IMR-90 (cell line): ENCODE data around the gene AFAP1L2.

ENCODE experiments used
- BHLHE40 ChIP-seq: fragments of 150-350 bp; IDR thresholded peaks from 2 replicates; pipeline ENCODE4 v1.6.1; 2016; ENCODE audit warnings: mild to moderate bottlenecking, low read depth, low read length
- CEBPB ChIP-seq: IDR thresholded peaks from 2 replicates; pipeline ENCODE4 v1.6.1; 2012; ENCODE audit warnings: low read depth, low read length, improper control_type of control experiment
- CHD1 ChIP-seq: IDR thresholded peaks from 2 replicates; pipeline ENCODE4 v1.6.1; 2012; ENCODE audit warnings: low read depth, low read length, improper control_type of control experiment
- FOS ChIP-seq: fragments of 150-350 bp; IDR thresholded peaks from 2 replicates; pipeline ENCODE4 v1.6.1; 2016; ENCODE audit warnings: low read depth, low read length
- MXI1 ChIP-seq: IDR thresholded peaks from 2 replicates; pipeline ENCODE4 v1.6.1; 2012; ENCODE audit warnings: low read depth, mild to moderate bottlenecking, low read length, moderate library complexity, borderline replicate concordance
- POLR2A ChIP-seq: IDR thresholded peaks from 2 replicates; pipeline ENCODE4 v1.6.1; 2012; ENCODE audit warnings: mild to moderate bottlenecking, low read depth, low read length
- RFX5 ChIP-seq: IDR thresholded peaks from 2 replicates; pipeline ENCODE4 v1.8.0; 2012; ENCODE audit warnings: low read depth, mild to moderate bottlenecking, low read length, moderate library complexity
- TF ChIP-seq, protein P1 (sequence below): conservative IDR thresholded peaks from 2 replicates; pipeline ENCODE4 v1.5.1; 2012; ENCODE audit warnings: mild to moderate bottlenecking, low read depth, low read length, improper control_type of control experiment

- TF ChIP-seq, protein P1, sequence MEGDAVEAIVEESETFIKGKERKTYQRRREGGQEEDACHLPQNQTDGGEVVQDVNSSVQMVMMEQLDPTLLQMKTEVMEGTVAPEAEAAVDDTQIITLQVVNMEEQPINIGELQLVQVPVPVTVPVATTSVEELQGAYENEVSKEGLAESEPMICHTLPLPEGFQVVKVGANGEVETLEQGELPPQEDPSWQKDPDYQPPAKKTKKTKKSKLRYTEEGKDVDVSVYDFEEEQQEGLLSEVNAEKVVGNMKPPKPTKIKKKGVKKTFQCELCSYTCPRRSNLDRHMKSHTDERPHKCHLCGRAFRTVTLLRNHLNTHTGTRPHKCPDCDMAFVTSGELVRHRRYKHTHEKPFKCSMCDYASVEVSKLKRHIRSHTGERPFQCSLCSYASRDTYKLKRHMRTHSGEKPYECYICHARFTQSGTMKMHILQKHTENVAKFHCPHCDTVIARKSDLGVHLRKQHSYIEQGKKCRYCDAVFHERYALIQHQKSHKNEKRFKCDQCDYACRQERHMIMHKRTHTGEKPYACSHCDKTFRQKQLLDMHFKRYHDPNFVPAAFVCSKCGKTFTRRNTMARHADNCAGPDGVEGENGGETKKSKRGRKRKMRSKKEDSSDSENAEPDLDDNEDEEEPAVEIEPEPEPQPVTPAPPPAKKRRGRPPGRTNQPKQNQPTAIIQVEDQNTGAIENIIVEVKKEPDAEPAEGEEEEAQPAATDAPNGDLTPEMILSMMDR: no peak
- TF ChIP-seq RFX5 (no peak), POLR2A (no peak), CHD1 (no peak), BHLHE40 (no peak), CEBPB (no peak), FOS (no peak), MXI1 (no peak)
Observed at GRCh38 chr10:114405011-114405350, 679 bp upstream of the AFAP1L2 start.
